Heart right ventricle (tissue), 16 donors: Measurements from ENCODE around the gene DPYSL3. TPM values are rescaled to one million over a fixed set of nuclear protein-coding genes. Genes with fewer than 3 reads are reported as not detected.

Source experiments
- ATAC-seq, 8 donors: fragments of 200-7000 bp; cut with Tn5 transposase; one replicate each; pipeline ENCODE4 v1.9.1; 2020; ENCODE audit warnings: mild to moderate bottlenecking in 8 of 8, moderate library complexity in 8 of 8, moderate number of reproducible peaks in 1 of 8
- DNase-seq, 2 donors: peaks; one replicate each; pipeline ENCODE4 v3.0.0-alpha.2; 2020
- H3K27ac ChIP-seq, 10 donors: fragments of 200-600 bp; sonication (generic) in 2 of 10; one replicate each; pipeline versions ENCODE4 v1.5.0 to v1.8.0; 2020 to 2022; ENCODE audit warnings: mild to moderate bottlenecking in 3 of 10
- H3K27me3 ChIP-seq, 7 donors: fragments of 200-600 bp; one replicate each; pipeline ENCODE4 v1.8.0; 2021 to 2022; ENCODE audit warnings: mild to moderate bottlenecking in 2 of 7
- H3K36me3 ChIP-seq, 9 donors: fragments of 200-600 bp; sonication (generic) in 1 of 9; one replicate each; pipeline versions ENCODE4 v1.5.0 to v1.8.0; 2020 to 2022; ENCODE audit warnings: mild to moderate bottlenecking in 2 of 9
- H3K4me1 ChIP-seq, 9 donors: fragments of 200-600 bp; sonication (generic) in 1 of 9; one replicate each; pipeline versions ENCODE4 v1.5.0 to v1.8.0; 2020 to 2022; ENCODE audit warnings: mild to moderate bottlenecking in 4 of 9
- H3K4me3 ChIP-seq, 10 donors: fragments of 200-600 bp; sonication (generic) in 2 of 10; one replicate each; pipeline versions ENCODE4 v1.5.0 to v1.8.0; 2020 to 2022; ENCODE audit warnings: mild to moderate bottlenecking in 7 of 10, moderate library complexity in 2 of 10
- H3K9me3 ChIP-seq, 11 donors: fragments of 200-600 bp in 10 of 11; sonication (generic) in 2 of 11; one replicate each; pipeline versions ENCODE4 v1.5.0 to v1.8.0; 2013 to 2022; ENCODE audit warnings: mild to moderate bottlenecking in 2 of 11, control low read depth in 1 of 11, moderate library complexity in 1 of 11
- CTCF ChIP-seq, 9 donors: fragments of 200-600 bp; sonication (generic) in 2 of 9; IDR thresholded peaks; one replicate each; pipeline versions ENCODE4 v1.5.0 to v1.8.0; 2021 to 2022; ENCODE audit warnings: antibody characterized with exemption in 9 of 9, mild to moderate bottlenecking in 5 of 9, moderate library complexity in 1 of 9
- WGBS, 2 donors: extraction: QIAGEN DNeasy Blood & Tissue Kit; methylation state at CpG; one replicate each; pipeline ENCODE4 v1.1.7; 2013; ENCODE audit warnings: inconsistent platforms in 1 of 2; 5-methylcytosine and 5-hydroxymethylcytosine counted together
- intact Hi-C, 10 donors: fragments of 100-400 bp; cut with DNase I; formaldehyde crosslinking; loops; one replicate each; pipeline versions ENCODE4 v1.11.1 to v1.14.2; 2022
- polyA plus RNA-seq, 2 donors: library from polyadenylated mRNA; stranded (reverse); fragments of 200-250 nt; gene quantifications; one replicate each; pipeline ENCODE4 v1.2.3, GENCODE V29; 2013
- total RNA-seq, 10 donors: library from RNA; stranded (reverse); fragmentation: NEBNext Ultra II Directional in 3 of 10; extraction: Animal tissue kit (Norgen Biotek cat#: 25700) in 3 of 10; gene quantifications; one replicate each; pipeline versions ENCODE4 v1.2.1 to v1.2.4, GENCODE V29; 2021 to 2023
- donor health status: Arrhythmogenic right ventricular cardiomyopathy.
- donor health status: ischemic (EF 13 %, LVEDD 7.1; RV severe dilation, severe dysfunction).
- donor health status: healthy with polysubstance abuse.
- donor health status: DM: no; HTN: yes; CAD: no.
- donor health status: DM: no; HTN: no; CAD: no.
- donor health status: ischemic (EF 25% LVEDD 6.9; RV normal size, moderate dysfunction).
- donor health status: ischemic (EF 25% LVEDD 5.7; RV mildly dilated, moderate dysfunction).
- donor health status: healthy.
- donor health status: DM: yes; HTN: yes; CAD: no.
- donor health status: Ischemic cardiomyopathy.
- donor health status: ischemic (EF 35%, LVEDD 5.7; RV mildly dilated, moderate dysfunction).
- donor health status: nonischemic (EF 11% LVEDD 7.7; RV severe dilation, severe dysfunction).
- donor health status: DM: yes; HTN: yes; CAD: no.
- donor health status: PGD.
- donor health status: ischemic (EF 29% LVEDD 5.4; RV normal size, mild dysfunction).
- donor health status: nonischemic (EF 23%, LVEDD 6.1; RV moderate dilation, normal function).

The DPYSL3 gene
- total and polyA plus RNA-seq, 12 donors = 15.2 to 27.4 (median 20.3) TPM

GRCh38 chr5:147451193-147451592, 58.7 kb downstream of the DPYSL3 start:
- H3K27me3 ChIP-seq = peaks cover 0 to 49% (median 6%) of the 10 kb centered on the region in 7 donors
- H3K4me1 ChIP-seq = peaks cover 0 to 60% (median 27%) of the 10 kb centered on the region in 9 donors
- H3K9me3 ChIP-seq = no peaks in the 10 kb centered on the region
- peak overlapping the region in 1 of 10 donors; percentile 8 for H3K4me3 ChIP-seq
- intact Hi-C loops = loop anchor here in 9 of 10 donors (5.0 to 10.0 kb wide), 6 partner anchors 49 to 226 kb away; no protein-coding TSS in a partner anchor
- no peak for ATAC-seq
- peak overlapping the region in 2 of 10 donors; percentile 91 to 92 for H3K27ac ChIP-seq
- DNase-seq = no peak
- 84 to 88% methylated on average over 3 of the region's 3 CpGs for WGBS, 2 donors
- H3K36me3 ChIP-seq = no peaks in the 10 kb centered on the region
- TF ChIP-seq CTCF (IDR thresholded peaks at IDR 0.05) = no peak

DNA sequence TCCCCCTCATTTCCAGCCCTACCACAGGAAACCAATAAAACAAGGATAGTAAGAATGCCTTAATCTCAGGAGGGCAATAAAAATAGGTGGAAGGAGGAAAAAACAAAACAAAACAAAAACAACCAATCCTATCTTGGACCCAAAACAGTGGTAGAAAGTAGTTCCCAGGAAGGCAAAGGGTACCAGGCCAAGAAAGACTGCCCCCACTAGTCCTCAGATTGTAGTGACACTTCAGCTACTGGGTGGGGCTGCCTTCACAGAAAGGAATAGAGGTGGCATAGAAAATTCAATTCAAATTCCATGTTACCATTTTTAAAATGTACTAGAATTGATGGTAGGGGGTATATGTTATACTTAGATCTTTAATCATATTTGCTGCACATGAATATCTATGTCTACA, 59.3 kb downstream of the DPYSL3 start:
- Histone ChIP-seq H3K4me1 (peaks cover 0 to 59% (median 25%) of the 10 kb centered on the region in 9 donors), H3K9me3 (no peaks in the 10 kb centered on the region), H3K36me3 (no peaks in the 10 kb centered on the region), H3K27me3 (peaks cover 0 to 49% (median 6%) of the 10 kb centered on the region in 7 donors), H3K4me3 (no peak overlapping the region), H3K27ac (peak overlapping the region in 1 of 10 donors; percentile 19)
- intact Hi-C loops = loop anchor here in 9 of 10 donors (5.0 to 10.0 kb wide), 6 partner anchors 48 to 226 kb away; no protein-coding TSS in a partner anchor
- no peak for ATAC-seq
- DNase-seq = no peak
- peak in 1 of 9 donors; percentile 14 for TF ChIP-seq CTCF (IDR thresholded peaks at IDR 0.05)

DNA sequence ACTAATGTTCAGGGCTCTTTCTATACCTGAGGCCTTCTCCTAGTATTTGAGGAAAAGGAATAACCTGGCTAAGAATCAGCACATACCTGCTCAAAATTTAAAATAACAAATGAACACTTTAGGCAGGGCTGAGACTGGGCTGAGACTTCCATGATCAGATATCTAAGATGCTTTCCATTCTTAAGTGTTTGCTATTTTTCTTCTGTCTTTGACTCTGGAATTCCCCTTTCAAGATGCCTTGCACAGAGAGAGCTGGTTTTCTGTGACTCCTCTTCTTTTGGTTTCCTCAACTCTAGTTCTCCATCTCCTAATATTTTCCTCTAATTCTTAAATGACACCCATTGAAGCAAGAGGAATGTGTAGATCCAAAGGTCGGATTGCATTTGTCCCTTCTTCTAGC, 61.1 kb downstream of the DPYSL3 start:
- peaks cover 0 to 32% (median 6%) of the 10 kb centered on the region in 7 donors for H3K27me3 ChIP-seq
- 77 to 91% methylated on average over 1 of the region's 1 CpG for WGBS, 2 donors
- no peak overlapping the region for H3K4me3 ChIP-seq
- TF ChIP-seq CTCF (IDR thresholded peaks at IDR 0.05) = no peak
- no peaks in the 10 kb centered on the region for H3K36me3 ChIP-seq
- intact Hi-C loops = loop anchor here in 2 of 10 donors (5.0 kb wide), 1 partner anchor 36 kb away; no protein-coding TSS in a partner anchor
- no peaks in the 10 kb centered on the region for H3K9me3 ChIP-seq
- H3K27ac ChIP-seq = peak overlapping the region in 1 of 10 donors; percentile 24
- ATAC-seq = no peak
- peaks cover 0 to 56% (median 10%) of the 10 kb centered on the region in 9 donors for H3K4me1 ChIP-seq
- no peak for DNase-seq

- peaks cover 0 to 45% (median 10%) of the 10 kb centered on the region in 9 donors for H3K4me1 ChIP-seq
- intact Hi-C loops = loop anchor here in 2 of 10 donors (5.0 kb wide), 1 partner anchor 34 kb away; no protein-coding TSS in a partner anchor
- H3K4me3 ChIP-seq = no peak overlapping the region
- no peaks in the 10 kb centered on the region for H3K36me3 ChIP-seq
- H3K27me3 ChIP-seq = peaks cover 0 to 10% (median 0%) of the 10 kb centered on the region in 7 donors
- WGBS, 2 donors = 57 to 58% methylated on average over 2 of the region's 2 CpGs
- peak in 1 of 2 donors; percentile 22 for DNase-seq
- peak; percentile 53 to 86 (median 84) for ATAC-seq
- H3K9me3 ChIP-seq = no peaks in the 10 kb centered on the region
- no peak for TF ChIP-seq CTCF (IDR thresholded peaks at IDR 0.05)
- H3K27ac ChIP-seq = peak overlapping the region in 8 of 10 donors; percentile 5 to 74 (median 40)
Observed at GRCh38 chr5:147446523-147446922, 63.3 kb downstream of the DPYSL3 start.
